Adipose tissue (tissue), 3 donors: ENCODE data around the gene MYLIP. TPM values are rescaled to one million over a fixed set of nuclear protein-coding genes. Genes with fewer than 3 reads are reported as not detected.

Experiments
- H3K27ac ChIP-seq: one replicate; pipeline ENCODE4 v1.5.1; 2013; ENCODE audit warnings: low read depth, low read length
- WGBS, 3 donors: extraction: QIAGEN DNeasy Blood & Tissue Kit; methylation state at CpG; one replicate each; pipeline ENCODE4 v1.1.7; 2013; 5-methylcytosine and 5-hydroxymethylcytosine counted together
- polyA plus RNA-seq, 3 donors: library from polyadenylated mRNA; stranded (reverse); fragments of 200-250 nt; gene quantifications; one replicate each; pipeline ENCODE4 v1.2.3, GENCODE V29; 2013
- donor health status: healthy with polysubstance abuse.
- donor health status: Bipolar disorder and iron deficiency.
- donor health status: healthy.

Gene MYLIP
- polyA plus RNA-seq, 3 donors, result 10.3 to 32.1 (median 24.0) TPM

- H3K27ac ChIP-seq, result no peak overlapping the region
These were observed 54.3 kb downstream of the MYLIP start for GRCh38 chr6:16183187-16183664.

DNA sequence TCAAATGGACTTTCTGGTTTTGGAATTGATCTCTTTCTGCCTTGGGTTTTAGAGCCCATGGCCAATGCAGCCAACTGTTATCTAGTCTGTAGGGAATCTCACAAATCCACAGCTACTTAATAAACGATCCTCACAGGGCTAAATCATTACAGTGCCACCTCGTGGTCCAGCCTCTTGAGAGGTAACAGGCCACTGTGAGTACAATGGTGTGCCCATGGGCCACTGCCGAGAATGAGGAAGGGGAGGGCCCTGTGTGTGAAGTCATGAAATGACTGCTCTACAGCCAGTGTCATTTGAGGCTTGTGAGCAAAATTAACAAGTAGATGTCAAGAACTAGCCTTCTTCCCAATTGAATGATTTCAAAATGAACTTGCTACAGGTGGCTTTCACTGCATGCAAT lies 55.2 kb downstream of the MYLIP start:
- H3K27ac ChIP-seq, result no peak overlapping the region

More at GRCh38 chr6:16183187-16183664, 54.3 kb downstream of the MYLIP start:
- WGBS, 3 donors, result 16 to 21% (median 18%) methylated on average over 4 of the region's 4 CpGs

DNA sequence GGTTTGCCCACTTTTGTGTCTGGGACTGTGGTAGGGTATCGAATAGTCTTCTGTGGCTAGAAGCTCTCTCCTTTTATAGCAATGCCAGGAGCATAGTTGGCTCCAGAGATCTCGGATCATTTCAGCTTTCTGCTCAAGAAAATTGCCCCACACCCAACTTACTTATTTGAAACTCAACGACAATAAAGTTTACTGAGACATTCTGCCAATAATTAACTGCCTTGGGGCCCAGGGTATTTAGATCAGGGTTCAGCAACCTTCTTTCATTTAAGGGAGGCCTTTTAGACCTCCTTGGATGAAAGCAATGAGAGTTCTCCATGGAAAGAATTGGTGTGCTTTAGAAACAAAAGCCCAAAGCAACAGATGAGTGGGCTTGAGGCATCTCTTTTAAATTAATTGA lies 55.7 kb downstream of the MYLIP start:
- 74 to 86% (median 81%) methylated on average over 3 of the region's 3 CpGs for WGBS, 3 donors
- no peak overlapping the region for H3K27ac ChIP-seq

More for the DNA sequence above, 55.2 kb downstream of the MYLIP start:
- 42 to 44% (median 43%) methylated on average over 3 of the region's 3 CpGs for WGBS, 3 donors

- WGBS, 3 donors, result 88 to 92% (median 89%) methylated on average over 2 of the region's 2 CpGs
- no peak overlapping the region for H3K27ac ChIP-seq
These were observed 58.3 kb downstream of the MYLIP start for GRCh38 chr6:16187176-16187575.

DNA sequence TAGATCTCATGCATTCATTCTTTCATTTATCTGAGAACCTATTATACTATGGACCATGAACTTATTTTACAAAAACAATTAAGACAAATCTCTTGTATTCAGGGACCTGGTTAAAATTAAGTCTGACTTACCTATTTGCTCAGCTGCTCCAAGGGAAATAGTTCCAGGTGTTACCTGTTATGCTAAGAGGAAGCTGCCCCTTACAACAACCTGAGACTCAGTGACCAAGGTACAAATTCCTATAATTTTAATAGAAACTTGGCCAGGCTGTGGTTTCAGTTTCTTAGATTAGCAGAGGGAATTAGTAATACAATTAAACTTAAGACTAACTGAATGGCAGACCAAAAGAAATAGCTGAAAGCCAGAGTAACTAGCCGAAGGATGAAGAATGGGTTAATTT lies 61.3 kb downstream of the MYLIP start:
- H3K27ac ChIP-seq, result no peak overlapping the region
- whole genome bisulfite sequencing, 3 donors, result 36 to 82% (median 78%) methylated on average over 1 of the region's 1 CpG

DNA sequence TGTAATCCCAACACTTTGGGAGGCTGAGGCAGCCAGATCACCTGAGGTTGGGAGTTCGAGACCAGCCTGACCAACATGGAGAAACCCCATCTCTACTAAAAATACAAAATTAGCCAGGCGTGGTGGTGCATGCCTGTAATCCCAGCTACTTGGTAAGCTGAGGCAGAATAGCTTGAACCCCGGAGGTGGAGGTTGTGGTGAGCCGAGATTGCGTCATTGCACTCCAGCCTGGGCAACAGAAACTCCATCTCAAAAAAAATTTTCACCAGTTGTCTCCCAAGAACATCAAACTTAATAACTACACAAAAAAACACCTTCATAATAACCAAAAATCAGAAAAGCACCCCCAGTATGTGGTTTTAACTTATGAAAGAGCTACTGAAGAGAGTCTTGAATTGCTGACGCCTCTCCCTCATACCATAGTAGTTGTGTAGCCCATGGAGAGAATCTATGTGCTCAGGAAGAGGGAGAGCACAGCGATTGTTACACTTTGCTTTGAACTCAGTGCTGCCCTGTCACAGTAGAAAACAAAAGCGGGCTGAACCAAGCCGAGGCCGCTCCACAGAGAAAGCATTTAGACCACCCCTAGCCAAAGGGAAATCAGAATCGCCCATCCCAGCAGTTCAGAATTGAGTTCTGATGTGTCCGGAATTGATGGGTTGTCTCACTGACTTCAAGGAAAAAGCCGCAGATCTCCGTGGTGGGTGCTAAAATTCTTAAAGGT lies 67.5 kb downstream of the MYLIP start:
- H3K27ac ChIP-seq, result no peak overlapping the region
- WGBS, 3 donors, result 85 to 91% (median 90%) methylated on average over 14 of the region's 14 CpGs

DNA sequence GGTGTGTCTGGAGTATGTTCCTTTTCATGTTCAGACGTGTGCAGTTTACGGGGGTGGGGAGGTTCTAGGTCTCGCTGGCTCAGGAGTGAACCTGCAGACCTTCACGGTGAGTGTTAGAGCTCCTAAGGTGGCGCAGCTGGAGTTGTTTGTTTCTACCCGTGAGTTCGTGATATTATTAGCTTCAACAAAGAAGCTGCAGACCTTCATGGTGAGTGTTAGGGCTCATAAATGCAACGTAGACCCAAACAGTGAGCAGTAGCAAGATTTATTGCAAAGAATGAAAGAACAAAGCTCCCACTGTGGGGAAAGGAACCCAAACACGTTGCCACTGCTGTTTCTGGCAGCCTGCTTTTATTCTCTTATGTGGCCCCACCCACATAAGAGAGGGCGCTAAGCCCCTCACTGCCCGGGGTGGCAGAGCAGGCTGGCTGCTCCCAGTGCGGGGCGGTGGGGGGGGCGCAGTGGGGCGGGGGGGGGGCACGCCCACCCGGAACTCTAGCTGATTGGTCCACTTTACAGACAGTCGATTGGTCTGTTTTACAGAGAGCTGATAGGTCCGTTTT lies 68.2 kb downstream of the MYLIP start:
- no peak overlapping the region for H3K27ac ChIP-seq
- 79 to 90% (median 85%) methylated on average over 19 of the region's 19 CpGs for WGBS, 3 donors

Other genes starting within 250 kb of the MYLIP start
- 1 to 10 TPM; 3.8 to 7.7 (median 5.2) TPM for gene GMPR, start 109.5 kb downstream of the MYLIP start, polyA plus RNA-seq